Cortex of kidney (tissue), 1 donor: Measurements from ENCODE around the gene SNX10.

Source experiments
- DNase-seq: peaks from one replicate; lab custom pipeline; 2025; lab: John Stamatoyannopoulos, UW

SNX10 gene

DNA sequence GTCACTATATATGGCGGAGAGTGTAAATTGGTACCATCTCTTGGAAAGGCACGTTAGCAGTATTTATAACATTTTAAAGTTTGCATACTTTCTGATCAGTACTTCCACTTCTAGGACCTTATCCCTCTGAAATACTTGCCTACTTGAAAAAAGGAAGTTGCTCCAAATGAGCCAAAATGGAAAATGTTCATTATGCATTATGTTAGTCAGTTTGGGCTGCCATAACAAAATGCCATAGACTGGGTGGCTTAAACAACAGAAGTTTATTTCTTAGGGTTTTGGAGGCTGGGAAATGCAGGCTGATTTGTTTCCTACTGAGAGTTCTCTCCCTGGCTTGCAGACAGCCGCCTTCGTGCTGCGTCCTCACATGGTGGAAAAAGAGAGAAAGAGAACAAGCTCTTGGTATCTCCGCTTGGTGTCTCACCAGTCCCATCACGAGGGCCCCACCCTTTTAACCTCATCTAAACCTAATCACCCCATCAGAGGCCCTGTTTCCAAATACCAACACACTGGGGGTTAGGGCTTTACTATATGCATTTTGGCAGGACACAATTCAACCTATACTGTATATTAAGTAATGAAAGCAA lies 6.9 kb downstream of the SNX10 start:
- no peak for DNase-seq

DNA sequence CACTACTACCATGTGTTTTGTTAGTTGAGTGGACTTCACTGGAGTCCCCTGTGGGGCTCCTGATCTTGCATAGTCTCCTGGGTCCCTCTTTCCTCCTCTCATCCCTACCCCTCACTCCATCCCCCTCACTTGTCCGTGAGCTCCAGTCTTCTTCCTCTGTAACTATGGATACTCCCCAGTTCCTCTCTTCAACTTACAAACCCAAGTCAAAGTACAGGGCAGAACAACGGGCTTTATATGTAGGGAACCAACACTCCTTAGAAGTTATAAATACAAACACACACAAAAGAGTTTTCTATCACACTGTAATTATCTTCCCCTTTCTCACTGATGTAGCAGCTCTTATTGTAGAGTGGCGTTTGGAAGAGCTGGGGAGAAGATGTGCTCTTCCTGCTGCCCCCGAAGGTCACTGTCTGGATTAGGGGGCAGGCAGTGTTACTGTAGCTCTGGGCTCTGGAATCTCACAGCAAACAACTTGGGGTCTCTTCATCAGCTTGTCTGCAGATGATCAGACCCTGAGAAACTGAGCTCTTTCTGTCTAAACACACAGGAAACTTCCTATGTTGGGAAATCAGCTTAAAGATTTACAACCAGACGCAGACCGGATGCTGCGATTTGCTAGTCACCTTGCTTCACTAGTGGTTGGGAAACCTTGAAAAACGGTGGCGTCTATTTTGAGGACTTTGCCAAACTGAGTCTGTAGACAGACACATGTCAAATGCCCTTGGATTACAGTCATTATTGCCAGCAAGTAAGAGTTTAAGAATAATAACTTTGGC lies 13.6 kb downstream of the SNX10 start:
- DNase-seq, result no peak

DNA sequence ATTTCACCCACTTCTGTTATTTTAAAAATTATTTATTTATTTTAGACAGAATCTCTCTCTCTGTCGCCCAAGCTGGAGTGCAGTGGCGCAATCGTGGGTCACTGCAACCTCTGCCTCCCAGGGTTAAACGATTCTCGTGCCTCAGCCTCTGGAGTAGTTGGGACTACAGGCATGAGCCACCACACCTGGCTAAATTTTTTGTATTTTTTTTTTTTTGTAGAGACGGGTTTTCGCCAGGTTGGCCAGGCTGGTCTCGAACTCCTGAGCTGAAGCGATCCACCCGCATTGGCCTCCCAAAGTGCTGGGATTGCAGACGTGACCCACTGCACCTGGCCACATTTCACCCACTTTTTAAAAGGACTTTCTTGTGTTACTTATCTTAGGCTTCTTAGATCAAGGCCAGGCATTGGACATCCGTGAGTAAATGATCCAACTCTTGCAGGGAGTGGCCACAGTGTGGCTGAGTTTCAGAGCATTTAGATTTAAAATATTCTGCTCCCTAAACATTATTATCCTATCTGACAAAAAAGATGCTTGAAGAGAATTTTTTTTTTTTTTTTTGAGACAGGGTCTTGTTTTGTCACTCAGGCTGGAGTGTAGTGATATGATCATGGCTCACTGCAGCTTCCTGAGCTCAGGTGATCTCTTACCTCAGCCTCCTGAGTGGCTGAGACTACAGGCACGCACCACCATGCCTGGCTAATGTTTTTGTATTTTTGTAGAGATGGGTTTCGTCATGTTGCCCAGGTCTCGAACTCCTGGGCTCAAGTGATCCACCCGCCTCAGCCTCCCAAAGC lies 14.4 kb downstream of the SNX10 start:
- DNase-seq, result no peak

DNA sequence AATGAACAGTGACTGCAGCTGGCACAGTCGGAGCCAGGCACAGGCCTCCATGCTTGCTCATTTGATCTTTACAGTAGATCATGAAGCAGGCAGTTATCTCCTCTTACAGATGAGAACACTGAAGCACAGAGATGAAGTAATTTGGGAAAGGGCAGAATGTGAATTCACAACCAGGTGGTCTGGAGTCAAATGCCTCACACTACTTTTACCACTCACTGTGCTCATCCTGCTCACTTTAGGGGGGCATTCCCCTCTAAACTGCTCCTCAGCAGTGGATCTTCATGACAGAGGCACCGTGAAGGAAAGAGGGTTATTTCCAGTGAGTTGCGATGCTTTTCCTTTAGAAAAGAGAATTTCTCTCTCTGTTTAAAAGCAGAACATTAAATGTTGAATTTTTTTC lies 15.1 kb downstream of the SNX10 start:
- no peak for DNase-seq

DNA sequence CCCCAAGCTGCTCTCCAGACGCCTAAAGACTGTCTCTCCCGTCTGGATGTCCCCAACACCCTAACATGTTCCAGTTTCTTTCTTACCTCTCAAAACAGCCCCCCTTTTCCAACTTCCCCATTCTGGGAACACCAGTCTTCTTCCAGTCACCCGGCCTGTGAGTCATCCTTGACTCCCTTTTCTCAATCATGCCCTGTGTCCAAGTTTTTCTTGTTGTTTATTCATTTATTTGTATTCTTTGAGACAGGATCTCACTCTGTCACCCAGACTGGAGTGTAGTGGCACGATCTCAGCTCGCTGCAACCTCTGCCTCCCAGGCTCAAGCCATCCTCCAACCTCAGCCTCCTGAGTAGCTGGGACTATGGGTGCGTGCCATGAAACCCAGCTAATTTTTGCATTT lies 15.6 kb downstream of the SNX10 start:
- no peak for DNase-seq

DNA sequence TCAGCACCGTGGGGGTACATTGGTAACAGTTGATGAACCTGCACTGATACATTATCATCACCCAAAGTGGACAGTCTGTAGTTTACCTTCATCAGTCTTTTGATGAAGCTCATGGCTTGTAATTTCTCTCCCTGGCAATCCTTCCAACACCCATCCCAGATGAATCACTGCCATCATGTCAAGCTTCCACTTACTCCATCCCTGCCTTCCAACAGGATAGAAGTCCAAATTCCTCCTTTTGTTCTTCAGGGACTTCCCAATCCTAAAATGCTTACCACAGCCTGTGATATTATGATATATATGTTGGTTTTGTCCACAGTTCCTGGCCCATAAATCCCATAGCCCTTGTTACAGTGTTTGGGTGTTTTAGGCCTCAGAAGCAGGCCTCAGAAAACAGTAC lies 16.1 kb downstream of the SNX10 start:
- DNase-seq, result no peak

DNA sequence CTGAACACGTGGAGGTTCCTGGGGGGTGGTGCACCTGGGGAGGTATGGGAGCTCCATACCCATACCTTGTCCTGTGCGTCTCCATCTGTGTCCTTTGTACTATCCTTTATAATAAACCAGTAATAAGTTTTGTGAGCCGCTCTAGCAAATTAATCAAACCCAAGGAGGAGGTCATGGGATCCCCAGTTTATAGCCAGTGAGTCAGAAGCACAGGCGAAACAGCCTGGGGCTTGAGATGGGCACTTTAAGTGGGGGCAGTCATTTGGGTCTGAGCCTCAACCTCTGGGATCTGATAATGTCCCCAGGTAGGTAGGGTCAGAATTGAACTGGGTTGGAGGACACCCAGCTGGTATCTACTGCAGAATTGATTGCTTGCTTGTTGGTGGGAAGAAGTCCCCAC lies 16.9 kb downstream of the SNX10 start:
- no peak for DNase-seq

DNA sequence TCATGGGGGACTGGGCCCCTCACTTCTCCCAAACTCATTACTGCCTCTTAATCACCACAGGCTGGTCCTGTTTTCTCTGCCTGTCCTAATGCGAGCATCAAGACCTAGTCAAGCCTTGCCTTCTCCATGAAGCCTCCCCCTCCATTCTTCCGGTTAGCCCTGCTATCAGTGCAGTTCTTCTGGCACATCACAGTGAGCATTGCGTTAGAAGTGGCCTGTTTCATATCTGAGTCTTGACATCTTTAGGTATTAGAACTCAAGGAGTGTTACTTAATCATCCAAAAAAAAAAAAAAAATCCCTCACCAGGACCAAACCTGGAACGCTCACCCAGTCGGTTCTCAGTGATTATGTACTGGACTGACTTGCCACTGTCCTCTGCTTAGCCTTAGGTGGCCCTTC lies 17.4 kb downstream of the SNX10 start:
- DNase-seq, result no peak

DNA sequence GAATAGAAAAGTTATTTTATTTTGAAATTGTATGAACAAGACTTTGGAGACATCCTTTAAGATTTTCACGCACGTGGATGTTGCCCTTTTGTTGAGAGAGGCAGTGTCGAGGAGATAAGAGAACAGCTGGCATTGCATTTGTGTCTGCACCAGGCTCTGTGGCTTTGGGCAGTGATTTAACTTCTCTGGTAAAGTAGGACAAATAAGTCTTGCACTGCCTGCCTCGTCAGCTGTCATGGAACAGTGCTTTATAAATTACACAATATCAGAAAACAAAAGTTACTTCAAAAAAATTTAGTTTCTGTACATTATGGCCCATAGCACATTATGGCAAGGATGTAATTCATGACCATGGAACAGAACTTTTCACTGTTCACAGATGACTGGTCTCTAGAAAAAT lies 20.1 kb downstream of the SNX10 start:
- DNase-seq, result no peak

DNA sequence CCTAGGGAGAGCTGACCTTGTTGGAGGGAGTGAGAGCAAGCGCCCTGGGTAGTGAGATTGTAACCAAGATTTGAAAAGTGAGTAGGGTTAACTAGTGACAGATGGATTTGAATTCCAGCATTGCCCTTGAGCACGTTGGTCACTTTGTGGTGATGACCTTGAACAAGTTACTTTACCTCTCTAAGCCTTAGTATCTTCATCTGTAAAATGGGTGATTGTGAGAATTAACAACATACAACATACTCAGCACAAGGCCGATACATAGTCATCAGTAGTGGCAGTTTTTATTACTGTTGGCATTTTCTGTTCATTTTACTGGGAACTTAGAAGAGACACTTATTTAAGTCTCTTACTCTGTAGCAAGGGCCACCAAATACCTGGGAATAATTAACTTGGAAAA lies 25.5 kb downstream of the SNX10 start:
- no peak for DNase-seq

DNA sequence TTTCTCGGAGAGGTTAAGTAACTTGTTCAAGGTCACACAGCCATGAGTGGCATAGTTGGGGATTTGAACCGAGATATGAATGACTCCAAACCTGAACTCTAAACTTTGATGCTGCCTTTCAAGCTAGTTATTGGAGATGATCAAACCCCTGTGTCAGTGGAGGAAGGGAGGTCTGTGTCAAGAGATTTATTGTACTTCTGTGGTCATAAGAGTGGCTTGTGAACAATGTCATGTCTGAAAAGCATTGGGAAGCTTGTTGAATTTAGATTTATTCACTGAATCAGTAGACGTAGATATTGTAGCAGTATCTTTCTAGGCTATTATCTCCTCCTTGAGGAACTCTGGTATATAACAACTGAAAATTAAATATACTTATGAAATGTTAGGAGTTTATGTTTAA lies 27.3 kb downstream of the SNX10 start:
- DNase-seq, result no peak

DNA sequence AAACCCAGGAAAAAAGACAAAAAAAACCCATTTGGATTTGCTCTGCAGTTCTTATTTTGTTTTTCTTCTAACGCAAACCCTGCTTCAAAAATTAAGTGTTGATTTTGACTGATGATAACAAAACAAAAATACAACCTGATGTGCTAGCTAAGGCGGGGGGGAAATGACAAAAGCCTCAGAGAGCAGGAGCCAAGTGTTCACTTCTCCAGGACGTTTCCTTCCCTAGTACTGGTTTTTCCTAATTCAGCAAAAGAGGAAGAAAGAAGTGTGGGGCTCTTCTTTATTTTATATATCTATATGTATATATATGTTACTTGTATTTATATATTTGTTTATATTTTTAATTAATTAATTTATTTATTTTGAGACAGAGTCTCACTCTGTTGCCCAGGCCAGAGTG lies 28.0 kb downstream of the SNX10 start:
- no peak for DNase-seq

DNA sequence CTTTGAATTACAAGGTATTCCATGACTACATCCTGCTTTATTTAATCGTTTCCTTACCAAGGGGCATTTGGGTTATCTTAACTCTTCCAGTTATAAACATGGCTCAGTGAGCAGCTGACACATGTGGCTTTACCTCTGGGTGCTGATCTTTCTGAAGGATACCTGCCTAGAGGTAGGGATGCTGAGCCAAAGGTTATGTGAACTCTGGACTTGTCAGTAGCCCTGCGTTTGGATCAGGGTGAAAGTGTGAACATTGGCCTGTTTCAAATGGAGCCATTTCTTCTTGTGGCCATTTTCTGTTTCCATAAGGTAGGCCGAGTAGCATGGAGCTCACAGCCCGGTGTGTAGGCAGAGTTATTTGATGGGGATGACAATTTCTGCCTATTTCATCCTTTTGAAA lies 29.2 kb downstream of the SNX10 start:
- DNase-seq, result no peak

DNA sequence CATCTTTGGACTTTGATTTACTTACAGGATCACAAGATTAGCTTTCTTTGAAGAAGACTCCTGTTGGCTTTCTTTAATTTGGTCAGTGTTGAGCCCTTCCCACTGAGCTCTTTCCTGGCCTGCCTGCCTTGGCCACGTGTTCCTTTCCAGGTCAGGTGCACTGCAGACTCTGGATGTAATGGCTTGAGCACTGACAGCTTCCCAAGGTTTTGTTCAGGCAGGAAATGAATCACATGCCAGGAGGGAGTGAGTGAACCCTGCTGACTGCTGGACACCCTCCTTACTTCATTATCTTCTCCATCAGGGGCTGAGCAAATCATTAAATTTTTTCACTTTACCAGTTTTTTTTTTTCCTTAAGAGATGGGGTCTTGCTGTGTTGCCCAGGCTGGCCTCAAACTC lies 29.8 kb downstream of the SNX10 start:
- DNase-seq, result no peak

DNA sequence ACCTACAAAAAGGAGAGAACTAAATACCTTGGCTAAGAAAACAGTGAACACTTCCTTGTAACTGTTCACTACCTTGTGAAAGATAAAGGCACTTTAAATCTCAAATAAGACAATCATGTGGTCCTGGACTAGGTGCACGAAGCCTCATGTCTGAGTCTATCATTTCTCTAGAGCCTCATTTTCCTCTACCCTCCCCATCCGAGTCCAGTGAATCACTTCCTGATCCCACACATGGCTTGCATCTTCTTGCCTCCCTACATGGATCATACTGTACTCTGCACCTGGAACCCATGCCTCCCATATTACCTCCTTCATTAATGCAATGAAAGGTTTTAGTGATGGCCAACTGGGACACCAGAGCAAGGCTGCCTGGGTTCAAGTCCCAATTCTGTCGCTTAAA lies 34.5 kb downstream of the SNX10 start:
- no peak for DNase-seq

DNA sequence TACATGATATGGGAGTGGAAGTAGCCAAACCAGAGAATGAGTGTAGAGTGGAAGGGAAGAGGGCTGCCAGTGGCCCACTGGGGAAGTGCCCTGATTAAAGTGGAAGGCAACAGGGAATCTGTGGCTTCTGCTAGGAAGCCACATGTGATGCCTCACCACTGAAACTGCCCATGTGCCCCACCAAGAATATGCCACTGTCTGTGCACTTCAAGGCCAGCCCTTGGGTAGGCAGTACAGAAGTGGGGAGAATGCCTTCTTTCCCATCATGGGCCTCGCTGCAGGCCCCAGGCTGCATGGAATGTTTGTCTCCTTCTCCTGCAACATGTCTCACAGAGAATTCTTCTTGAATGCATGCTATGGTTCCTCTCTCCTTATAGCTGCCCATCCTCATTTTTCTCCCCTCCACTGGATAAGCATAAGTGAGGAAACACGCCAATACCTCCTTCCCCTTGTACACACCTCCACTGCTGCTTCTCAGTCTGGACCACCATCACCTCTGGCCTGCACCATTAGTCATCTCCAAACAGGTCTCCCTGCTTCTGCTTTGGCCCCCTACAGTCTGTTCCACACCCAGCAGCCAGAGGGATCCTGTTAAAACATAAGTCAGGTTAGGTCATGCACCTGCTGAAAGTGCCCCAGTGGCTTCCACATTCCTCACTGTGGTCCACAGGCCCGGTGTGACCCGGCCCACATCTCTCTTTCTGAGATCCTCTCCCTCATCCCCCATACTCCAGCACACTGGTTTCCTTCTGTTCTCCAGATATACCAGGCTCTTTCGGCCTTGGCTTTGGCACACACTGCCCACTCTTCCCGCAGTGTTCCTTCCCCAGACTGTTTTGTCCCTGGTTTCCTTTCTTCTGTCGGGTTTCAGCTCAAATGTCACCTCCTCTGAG lies 37.1 kb downstream of the SNX10 start:
- DNase-seq, result no peak

DNA sequence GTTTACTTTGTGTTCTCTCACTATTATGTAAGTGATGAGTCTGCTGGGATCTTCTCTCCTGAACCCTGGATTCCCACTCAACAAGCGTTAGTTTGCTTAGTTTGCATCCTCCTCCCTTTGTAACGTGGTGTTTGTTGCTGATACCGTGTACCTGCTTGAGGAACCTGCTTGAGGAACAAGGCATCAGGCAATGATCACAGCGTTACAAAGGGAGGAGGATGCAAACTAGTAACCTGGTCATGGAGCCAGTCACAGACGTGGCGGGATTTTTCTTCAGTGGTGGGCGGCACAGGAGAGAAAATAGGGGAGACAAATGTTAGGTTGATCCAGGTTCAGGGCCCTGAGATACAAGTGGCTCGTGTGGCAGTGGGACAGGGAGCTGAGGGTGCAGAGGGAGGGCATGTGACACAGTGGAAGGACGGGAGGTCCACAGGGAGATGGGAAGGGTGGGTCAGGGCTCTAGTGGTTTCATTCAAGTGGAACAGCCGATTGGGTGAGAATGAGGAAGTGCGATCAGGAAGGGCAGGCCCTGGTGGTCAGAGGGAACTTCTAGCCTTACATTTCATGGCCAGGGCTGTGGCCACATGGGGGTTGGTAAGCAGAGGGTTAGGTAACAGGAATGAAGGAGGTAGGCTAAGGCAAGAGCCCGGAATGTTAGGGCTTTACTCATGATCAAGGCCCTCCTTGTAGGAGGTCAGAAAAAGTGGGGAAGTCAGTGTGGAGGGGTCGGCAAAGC lies 38.0 kb downstream of the SNX10 start:
- no peak for DNase-seq

DNA sequence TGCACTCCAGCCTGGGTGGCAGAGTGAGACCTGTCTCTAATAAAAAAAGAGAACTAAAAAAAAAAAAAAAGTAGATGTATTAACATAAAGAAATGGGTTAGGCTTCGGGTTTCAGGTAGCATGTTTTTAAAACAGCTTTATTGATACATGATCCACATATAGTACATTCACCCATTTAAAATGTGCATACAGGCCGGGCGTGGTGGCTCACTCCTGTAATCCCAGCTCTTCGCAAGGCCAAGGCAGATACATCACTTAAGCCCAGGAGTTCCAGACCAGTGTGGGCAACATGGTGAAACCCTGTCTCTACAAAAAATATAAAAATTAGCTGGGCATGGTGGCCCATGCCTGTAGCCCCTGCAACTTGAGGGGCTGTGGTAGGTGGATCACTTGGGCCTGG lies 39.5 kb downstream of the SNX10 start:
- no peak for DNase-seq

DNA sequence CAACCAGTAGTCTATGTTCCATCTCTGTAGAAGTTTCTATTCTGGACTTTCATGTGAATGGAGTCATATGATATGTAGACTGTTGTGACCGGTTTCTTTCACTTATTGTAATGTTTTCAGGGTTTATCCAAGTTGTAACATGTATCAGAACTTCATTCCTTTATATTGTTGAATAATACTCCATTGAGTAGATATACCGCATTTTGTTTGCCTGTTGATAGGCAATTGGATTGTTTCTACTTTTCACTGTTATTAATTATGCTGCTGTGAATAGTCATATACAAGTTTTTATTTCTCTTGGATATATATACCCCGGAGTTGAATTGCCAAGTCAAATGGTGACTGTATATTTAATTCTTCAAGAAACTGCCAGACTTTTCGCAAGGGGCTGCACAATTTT lies 40.1 kb downstream of the SNX10 start:
- DNase-seq, result no peak

DNA sequence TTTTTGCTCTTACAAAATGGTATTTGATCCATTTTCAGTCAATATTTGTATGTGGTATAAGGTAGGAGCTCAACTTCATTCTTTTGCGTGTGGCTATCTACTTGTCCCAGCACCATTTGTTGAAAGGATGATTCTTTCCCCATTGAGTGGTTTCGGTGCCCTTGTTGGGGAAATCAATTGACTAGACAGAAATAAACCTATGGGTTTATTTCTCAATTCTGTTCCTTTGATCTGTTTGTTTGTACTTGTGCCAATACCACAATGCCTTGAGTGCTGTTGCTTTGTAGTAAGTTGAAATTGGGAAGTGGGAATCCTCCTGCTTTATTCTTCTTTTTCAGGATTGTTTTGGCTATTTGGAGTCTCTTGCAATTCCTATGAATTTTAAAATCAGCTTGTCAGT lies 41.0 kb downstream of the SNX10 start:
- no peak for DNase-seq

DNA sequence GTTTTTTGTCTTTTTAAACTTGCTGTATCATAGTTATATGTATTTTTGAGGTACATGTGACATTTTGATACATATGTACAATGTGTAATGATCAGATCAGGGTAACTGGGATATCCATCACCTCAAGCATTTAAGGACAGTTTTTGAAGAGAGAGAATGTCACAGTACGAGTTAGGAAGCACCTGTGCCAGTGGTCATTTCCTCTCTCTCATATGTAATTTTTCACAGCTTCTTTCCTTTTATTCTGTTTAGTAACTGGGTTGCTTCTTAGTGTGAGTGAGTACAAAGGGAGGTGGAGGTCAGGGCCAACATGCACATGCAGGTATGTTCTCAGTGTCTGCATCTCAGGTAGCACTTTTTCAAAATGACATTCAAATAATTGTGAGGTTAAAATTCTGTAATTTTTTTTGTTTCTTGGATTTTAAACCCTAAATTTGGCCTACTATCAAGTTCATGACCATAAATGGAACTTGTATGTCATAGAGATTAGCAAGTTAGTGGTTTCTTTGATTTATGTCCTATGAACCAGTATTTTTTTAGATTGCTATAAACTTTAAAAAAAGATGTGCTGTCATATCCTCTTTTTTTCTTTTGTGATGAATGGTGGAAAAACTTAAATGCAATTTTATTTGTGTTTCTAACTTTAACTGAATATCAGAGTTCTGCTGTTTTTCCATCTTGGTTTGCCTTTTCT lies 42.7 kb downstream of the SNX10 start:
- DNase-seq, result no peak
